Measurements from ENCODE around the gene SMIM35. TPM values are rescaled to one million over a fixed set of nuclear protein-coding genes. Genes with fewer than 3 reads are reported as not detected.
A peak's percentile ranks its signal among the peaks of the same experiment; 100 is the strongest.

The SMIM35 gene
- total RNA-seq, 2 experiments from 2014 or later = 2.2 to 2.4 TPM

DNA sequence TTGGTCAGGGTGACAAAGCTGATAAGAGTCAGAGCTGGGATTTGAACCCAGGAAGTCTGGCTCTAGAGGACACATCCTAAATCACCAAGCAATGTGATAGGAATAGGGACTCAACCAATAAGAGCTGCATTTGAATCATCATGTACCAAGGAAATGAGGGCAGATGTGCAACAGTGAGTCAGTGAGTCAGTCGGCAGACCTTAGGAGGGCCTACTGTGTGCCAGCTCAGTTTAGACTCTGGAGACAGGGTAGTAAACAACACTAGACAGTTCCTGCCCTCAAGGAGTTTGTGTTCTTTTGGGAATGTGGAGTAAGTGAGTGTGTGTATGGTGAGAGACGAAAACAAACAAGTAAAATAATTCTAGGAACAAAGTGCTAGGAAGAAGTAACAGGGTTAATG, 89.4 kb downstream of the SMIM35 start:
- CTCF ChIA-PET = interaction anchor here (0.9 to 14.8 kb wide), 10 partner anchors 10 to 190 kb away, joined by 3 to 168 read pairs (median 8); partner anchors contain the start of gene IL10RA
- POLR2A ChIA-PET = interaction anchor here (1.0 to 9.4 kb wide), 10 partner anchors 10 to 174 kb away, joined by 3 to 225 read pairs (median 12); partner anchors contain the start of gene IL10RA
- DNase-seq (no peak), ATAC-seq (no peak)
- Mint-ChIP-seq H3K36me3 (ENCODE audit: low read depth) (peaks cover 93% of the 10 kb centered on the region), H3K27me3 (ENCODE audit: low read depth) (no peaks in the 10 kb centered on the region), H3K4me1 (ENCODE audit: low read depth) (peaks cover 99% of the 10 kb centered on the region), H3K9me3 (ENCODE audit: insufficient read depth) (no peaks in the 10 kb centered on the region), H3K4me3 (no peak overlapping the region), H3K27ac (peak overlapping the region; percentile 98)

DNA sequence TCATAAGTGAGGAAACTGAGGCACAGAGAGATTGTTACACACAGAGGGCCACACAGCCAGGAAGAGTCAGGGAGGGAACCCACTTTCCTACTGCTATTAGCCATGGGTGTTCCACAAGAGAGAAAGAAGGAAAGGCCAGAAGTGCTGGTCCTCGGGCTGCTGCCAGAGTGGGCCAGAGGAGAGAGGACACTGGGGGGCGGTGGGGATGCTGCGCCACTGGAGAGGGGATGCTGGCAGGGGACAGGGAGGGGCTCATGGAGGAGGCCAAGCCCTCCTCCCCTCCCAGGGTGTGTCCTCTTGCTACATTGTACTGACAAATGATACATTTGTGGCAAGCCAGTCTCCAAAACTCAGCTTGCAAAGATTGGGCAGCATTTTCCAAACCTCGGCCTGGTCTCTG, 90.7 kb downstream of the SMIM35 start:
- no peak for DNase-seq
- ATAC-seq = no peak
- ChIA-PET CTCF (interaction anchor here (1.2 to 14.8 kb wide), 8 partner anchors 9 to 152 kb away, joined by 3 to 168 read pairs (median 10); partner anchors contain the start of gene IL10RA), POLR2A (interaction anchor here (0.7 to 9.4 kb wide), 13 partner anchors 8 to 173 kb away, joined by 3 to 225 read pairs (median 8); partner anchors contain the start of gene IL10RA)
- peaks cover 95% of the 10 kb centered on the region for H3K36me3 Mint-ChIP-seq (ENCODE audit: low read depth)
- no peaks in the 10 kb centered on the region for H3K27me3 Mint-ChIP-seq (ENCODE audit: low read depth)
- peaks cover 97% of the 10 kb centered on the region for H3K4me1 Mint-ChIP-seq (ENCODE audit: low read depth)
- H3K27ac Mint-ChIP-seq = peak overlapping the region; percentile 31
- H3K4me3 Mint-ChIP-seq = no peak overlapping the region
- no peaks in the 10 kb centered on the region for H3K9me3 Mint-ChIP-seq (ENCODE audit: insufficient read depth)

DNA sequence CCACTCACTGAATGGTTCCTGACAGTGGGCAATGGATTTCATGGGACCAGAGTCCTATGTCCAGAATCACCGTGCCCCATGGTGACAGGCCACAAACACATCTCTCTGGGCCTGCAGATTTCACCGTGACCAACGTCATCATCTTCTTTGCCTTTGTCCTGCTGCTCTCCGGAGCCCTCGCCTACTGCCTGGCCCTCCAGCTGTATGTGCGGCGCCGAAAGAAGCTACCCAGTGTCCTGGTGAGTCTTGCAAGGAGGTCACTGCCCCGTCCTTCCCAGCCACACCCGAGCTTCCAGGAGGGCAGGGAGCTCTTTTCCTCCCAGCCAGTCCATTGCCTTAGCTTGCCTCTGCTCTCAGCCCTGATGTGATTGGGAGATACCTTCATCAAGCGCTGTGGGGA, 91.3 kb downstream of the SMIM35 start:
- Mint-ChIP-seq H3K4me3 (no peak overlapping the region), H3K27me3 (ENCODE audit: low read depth) (no peaks in the 10 kb centered on the region), H3K9me3 (ENCODE audit: insufficient read depth) (no peaks in the 10 kb centered on the region), H3K27ac (peak overlapping the region; percentile 53), H3K36me3 (ENCODE audit: low read depth) (peaks cover 96% of the 10 kb centered on the region), H3K4me1 (ENCODE audit: low read depth) (peaks cover 97% of the 10 kb centered on the region)
- ChIA-PET POLR2A (interaction anchor here (0.7 to 9.4 kb wide), 11 partner anchors 8 to 172 kb away, joined by 3 to 225 read pairs (median 4); partner anchors contain the start of gene IL10RA), CTCF (interaction anchor here (0.8 to 14.8 kb wide), 8 partner anchors 8 to 188 kb away, joined by 3 to 168 read pairs (median 4); partner anchors contain the start of gene IL10RA)
- DNase-seq = no peak
- no peak for ATAC-seq

DNA sequence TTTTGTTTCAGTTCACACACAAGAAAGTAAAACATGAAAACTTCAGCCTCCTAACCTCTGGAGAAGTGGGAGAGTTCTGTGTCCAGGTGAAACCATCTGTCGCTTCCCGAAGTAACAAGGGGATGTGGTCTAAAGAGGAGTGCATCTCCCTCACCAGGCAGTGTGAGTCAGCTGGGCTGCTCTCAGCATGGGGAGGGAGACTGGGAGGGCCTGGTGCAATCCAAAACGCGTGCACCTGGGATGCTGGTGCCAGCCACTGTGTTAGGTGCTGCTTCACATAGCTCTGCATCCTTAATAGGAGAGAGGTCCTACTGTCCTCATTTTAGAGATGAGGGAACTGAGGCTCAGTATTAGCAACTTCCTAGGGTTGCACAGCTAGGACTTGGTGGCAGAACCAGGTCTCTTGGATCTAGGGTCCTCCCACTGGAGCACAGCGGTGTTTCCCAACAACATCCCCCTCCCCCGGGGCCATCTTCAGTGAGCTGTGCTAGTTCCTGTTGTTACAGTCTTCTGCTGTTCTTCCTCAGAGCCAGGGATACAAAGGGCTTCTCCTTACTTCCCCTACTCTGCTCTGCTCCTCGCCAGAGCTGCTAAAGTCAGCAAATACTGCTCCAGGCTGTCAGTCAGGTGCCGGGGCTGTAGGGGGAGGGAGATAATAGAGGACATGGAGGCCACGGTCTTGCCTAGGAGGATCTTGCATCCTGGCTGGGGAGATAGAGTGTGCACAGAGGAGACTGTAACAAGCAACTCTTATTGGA, 92.6 kb downstream of the SMIM35 start:
- DNase-seq (no peak), ATAC-seq (no peak)
- Mint-ChIP-seq H3K36me3 (ENCODE audit: low read depth) (peaks cover 96% of the 10 kb centered on the region), H3K27ac (peak overlapping the region; percentile 53), H3K4me3 (peak overlapping the region; percentile 69), H3K4me1 (ENCODE audit: low read depth) (peaks cover 97% of the 10 kb centered on the region), H3K9me3 (ENCODE audit: insufficient read depth) (no peaks in the 10 kb centered on the region), H3K27me3 (ENCODE audit: low read depth) (no peaks in the 10 kb centered on the region)
- POLR2A ChIA-PET = interaction anchor here (0.5 to 9.4 kb wide), 10 partner anchors 6 to 171 kb away, joined by 3 to 225 read pairs (median 4); partner anchors contain the start of gene IL10RA
- CTCF ChIA-PET = interaction anchor here (0.7 to 14.8 kb wide), 8 partner anchors 7 to 187 kb away, joined by 3 to 168 read pairs (median 4); partner anchors contain the start of gene IL10RA

DNA sequence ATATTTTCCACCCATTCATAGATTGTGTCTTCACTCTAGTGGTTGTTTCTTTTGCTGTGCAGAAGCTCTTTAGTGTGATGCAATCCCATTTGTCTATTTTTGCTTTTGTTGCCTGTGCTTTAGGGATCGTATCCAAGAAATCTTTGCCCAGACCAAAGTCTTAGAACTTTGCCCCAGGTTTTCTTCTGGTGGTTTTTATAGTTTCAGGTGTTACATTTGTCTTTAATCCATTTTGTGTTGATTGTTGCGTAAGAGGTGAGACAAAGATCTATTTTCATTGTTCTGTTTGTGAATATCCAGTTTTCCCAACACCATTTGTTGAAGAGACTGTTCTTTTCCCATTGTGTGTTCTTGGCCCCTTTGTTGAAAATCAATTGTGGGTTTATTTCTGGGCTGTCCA, 94.1 kb downstream of the SMIM35 start:
- Mint-ChIP-seq H3K4me3 (peak overlapping the region; percentile 69), H3K9me3 (ENCODE audit: insufficient read depth) (no peaks in the 10 kb centered on the region), H3K27ac (peak overlapping the region; percentile 78), H3K4me1 (ENCODE audit: low read depth) (peaks cover 92% of the 10 kb centered on the region), H3K27me3 (ENCODE audit: low read depth) (no peaks in the 10 kb centered on the region), H3K36me3 (ENCODE audit: low read depth) (peaks cover 97% of the 10 kb centered on the region)
- ATAC-seq (no peak), DNase-seq (no peak)
- ChIA-PET POLR2A (interaction anchor here (1.0 to 3.8 kb wide), 4 partner anchors 9 to 169 kb away, joined by 3 to 24 read pairs (median 8); no protein-coding TSS in a partner anchor), CTCF (interaction anchor here (1.0 to 2.2 kb wide), 2 partner anchors 42 to 60 kb away, joined by 4 to 10 read pairs; no protein-coding TSS in a partner anchor)

DNA sequence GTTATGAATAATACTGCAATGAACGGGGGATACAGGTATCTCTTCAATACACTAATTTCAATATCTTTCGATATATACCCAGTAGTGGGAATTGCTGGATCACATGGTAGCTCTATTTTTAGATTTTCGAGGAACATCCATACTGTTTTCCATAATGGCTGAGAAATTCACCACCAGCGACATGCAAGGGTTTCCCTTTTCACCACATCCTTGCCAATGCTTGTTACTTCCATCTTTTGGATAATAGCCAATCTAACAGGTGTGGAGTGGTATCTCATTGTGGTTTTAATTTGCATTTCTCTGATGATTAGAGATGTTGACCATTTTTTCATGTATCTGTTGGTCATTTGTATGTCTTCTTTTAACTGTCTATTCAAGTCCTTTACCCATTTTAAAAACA, 94.6 kb downstream of the SMIM35 start:
- Mint-ChIP-seq H3K9me3 (ENCODE audit: insufficient read depth) (no peaks in the 10 kb centered on the region), H3K27me3 (ENCODE audit: low read depth) (no peaks in the 10 kb centered on the region), H3K4me3 (peak overlapping the region; percentile 69), H3K36me3 (ENCODE audit: low read depth) (peaks cover 97% of the 10 kb centered on the region), H3K27ac (peak overlapping the region; percentile 78), H3K4me1 (ENCODE audit: low read depth) (peaks cover 89% of the 10 kb centered on the region)
- DNase-seq (no peak), ATAC-seq (no peak)
- CTCF ChIA-PET = interaction anchor here (2.2 kb wide), 1 partner anchor 61 kb away, joined by 10 read pairs; no protein-coding TSS in a partner anchor
- POLR2A ChIA-PET = interaction anchor here (1.0 to 2.7 kb wide), 4 partner anchors 9 to 168 kb away, joined by 3 to 12 read pairs (median 3); no protein-coding TSS in a partner anchor

DNA sequence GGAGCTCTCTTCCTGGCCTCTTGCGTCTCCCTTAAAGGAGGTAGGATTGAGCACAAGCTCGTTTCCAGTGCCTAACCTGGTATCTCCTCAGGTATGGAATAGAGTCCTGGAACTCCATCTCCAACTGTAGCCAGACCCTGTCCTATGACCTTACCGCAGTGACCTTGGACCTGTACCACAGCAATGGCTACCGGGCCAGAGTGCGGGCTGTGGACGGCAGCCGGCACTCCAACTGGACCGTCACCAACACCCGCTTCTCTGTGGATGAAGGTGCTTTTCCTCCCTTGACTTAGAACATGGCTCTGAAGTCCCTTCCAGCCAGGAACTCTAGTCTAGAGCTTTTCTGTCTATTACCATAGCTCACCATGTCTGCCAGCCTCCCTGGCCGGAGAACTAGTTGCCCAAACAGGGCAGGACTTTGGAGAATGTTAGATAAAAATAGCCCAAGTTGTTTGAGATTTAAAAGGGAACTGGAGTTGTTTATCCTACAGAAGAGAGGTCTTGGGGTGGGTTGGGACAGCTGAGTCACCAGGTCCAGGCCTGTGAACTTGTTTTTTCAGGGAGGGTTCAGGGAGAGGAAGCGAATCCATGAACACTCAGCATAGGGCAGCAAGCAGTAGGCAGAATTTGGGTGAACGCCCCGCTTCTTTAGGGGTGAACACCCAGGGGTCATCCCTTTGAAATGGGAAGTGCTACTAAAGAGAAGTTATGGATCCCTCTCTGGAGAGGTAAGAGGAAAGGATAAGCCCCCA, 97.2 kb downstream of the SMIM35 start:
- H3K27ac Mint-ChIP-seq = peak overlapping the region; percentile 79
- POLR2A ChIA-PET = interaction anchor here (0.8 to 7.5 kb wide), 8 partner anchors 9 to 182 kb away, joined by 3 to 225 read pairs (median 28); no protein-coding TSS in a partner anchor
- DNase-seq = no peak
- no peak for ATAC-seq
- peaks cover 77% of the 10 kb centered on the region for H3K4me1 Mint-ChIP-seq (ENCODE audit: low read depth)
- peaks cover 88% of the 10 kb centered on the region for H3K36me3 Mint-ChIP-seq (ENCODE audit: low read depth)
- CTCF ChIA-PET = interaction anchor here (1.2 to 6.4 kb wide), 7 partner anchors 10 to 173 kb away, joined by 3 to 98 read pairs (median 55); no protein-coding TSS in a partner anchor
- H3K4me3 Mint-ChIP-seq = peak overlapping the region; percentile 96
- H3K9me3 Mint-ChIP-seq (ENCODE audit: insufficient read depth) = no peaks in the 10 kb centered on the region
- no peaks in the 10 kb centered on the region for H3K27me3 Mint-ChIP-seq (ENCODE audit: low read depth)

DNA sequence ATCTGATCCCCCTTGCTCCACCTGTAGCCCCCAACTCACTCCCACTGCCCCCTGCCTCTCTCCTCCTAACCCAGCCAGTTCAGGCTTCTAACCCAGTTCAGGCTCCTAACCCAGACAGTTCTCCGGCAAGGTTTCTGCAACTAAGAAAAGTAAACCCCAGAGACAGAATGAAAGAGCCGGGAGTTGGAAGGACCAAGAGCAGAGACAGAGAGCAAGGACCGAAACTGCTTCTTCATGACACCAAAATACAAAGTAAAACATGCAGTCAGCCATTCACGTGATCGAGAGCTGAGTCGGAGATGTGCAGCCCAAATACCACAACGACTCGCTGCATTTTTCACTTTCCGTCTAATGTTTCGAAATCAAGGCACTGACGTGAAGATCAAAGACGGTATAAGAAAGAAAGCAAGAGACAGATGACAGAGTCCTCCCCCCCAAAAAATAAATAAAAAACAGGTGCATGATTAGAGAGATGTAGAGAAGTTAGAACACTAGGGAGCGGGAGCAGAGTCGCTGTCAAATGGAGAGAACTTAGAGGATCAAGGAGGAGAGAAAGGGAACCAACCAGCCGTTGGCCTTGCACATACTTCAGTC, 99.7 kb downstream of the SMIM35 start:
- peak overlapping the region; percentile 97 for H3K27ac Mint-ChIP-seq
- H3K9me3 Mint-ChIP-seq (ENCODE audit: insufficient read depth) = no peaks in the 10 kb centered on the region
- H3K4me1 Mint-ChIP-seq (ENCODE audit: low read depth) = peaks cover 73% of the 10 kb centered on the region
- ATAC-seq (peak; percentile 31), DNase-seq (peak; percentile 82)
- H3K27me3 Mint-ChIP-seq (ENCODE audit: low read depth) = no peaks in the 10 kb centered on the region
- peaks cover 76% of the 10 kb centered on the region for H3K36me3 Mint-ChIP-seq (ENCODE audit: low read depth)
- ChIA-PET POLR2A (interaction anchor here (0.5 to 7.5 kb wide), 19 partner anchors 10 to 859 kb away, joined by 3 to 225 read pairs (median 9); no protein-coding TSS in a partner anchor), CTCF (interaction anchor here (1.0 to 6.4 kb wide), 19 partner anchors 9 to 179 kb away, joined by 3 to 98 read pairs (median 6); no protein-coding TSS in a partner anchor)
- H3K4me3 Mint-ChIP-seq = peak overlapping the region; percentile 96

DNA sequence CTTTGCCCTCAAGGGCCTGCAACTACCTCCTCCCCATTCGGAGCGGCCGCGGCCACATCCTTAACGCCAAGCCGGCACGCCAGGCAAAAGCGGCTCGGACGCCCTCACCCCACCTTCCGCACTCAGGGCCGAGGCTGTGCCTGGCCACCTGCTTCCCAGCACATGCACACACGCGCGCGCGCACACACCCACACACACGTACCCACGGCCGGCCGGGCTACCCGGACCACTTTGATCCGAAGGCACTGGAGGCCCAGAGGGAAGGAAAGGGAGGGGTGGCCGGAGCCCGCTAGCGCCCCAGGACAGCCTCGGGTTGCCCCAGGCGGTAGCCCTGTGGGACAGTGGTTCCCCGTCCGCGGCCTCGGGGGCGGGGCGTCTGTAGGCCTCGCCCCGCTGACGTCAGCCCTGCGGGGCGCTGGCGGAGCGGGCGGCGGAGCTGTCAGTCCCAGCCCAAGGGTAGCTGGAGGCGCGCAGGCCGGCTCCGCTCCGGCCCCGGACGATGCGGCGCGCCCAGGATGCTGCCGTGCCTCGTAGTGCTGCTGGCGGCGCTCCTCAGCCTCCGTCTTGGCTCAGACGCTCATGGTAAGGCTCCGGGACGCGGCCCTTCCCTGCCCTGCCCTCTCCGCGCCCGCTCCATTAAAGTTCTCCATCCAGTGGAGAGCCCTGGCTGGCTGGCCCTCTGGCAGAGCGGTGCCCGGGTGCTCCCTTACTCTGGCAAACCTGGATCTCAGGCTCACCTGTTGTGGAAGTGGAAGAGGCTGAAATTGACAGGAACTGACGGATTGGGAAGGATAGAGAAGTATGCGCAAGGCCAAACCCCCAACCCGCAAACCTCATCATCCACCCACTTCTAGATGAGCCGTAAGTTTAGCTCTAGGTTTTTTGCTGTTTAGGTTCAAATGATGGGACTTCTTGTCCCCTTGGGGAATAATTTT, 100.5 kb downstream of the SMIM35 start, which contains the start of gene IL10RA:
TSS of gene IL10RA (plus strand) at position 442 of the 935 bp plus-strand sequence. CDS start at position 516, 74 bp downstream.
- ATAC-seq = peak; percentile 89
- POLR2A ChIA-PET = interaction anchor here (0.5 to 7.5 kb wide), 21 partner anchors 9 to 860 kb away, joined by 3 to 225 read pairs (median 8); no protein-coding TSS in a partner anchor

More for the DNA sequence above, 100.5 kb downstream of the SMIM35 start, which contains the start of gene IL10RA:
- peak within 1 kb of the TSS; percentile 96 for H3K4me3 Mint-ChIP-seq
- peaks cover 70% of the 10 kb centered on the region for H3K4me1 Mint-ChIP-seq (ENCODE audit: low read depth)
- peak within 1 kb of the TSS; percentile 97 for H3K27ac Mint-ChIP-seq
- no peaks in the 10 kb centered on the region for H3K27me3 Mint-ChIP-seq (ENCODE audit: low read depth)
- DNase-seq = peak; percentile 88
- no peaks in the 10 kb centered on the region for H3K9me3 Mint-ChIP-seq (ENCODE audit: insufficient read depth)
- H3K36me3 Mint-ChIP-seq (ENCODE audit: low read depth) = peaks cover 72% of the 10 kb centered on the region
- CTCF ChIA-PET = interaction anchor here (1.0 to 6.4 kb wide), 17 partner anchors 9 to 178 kb away, joined by 3 to 98 read pairs (median 10); no protein-coding TSS in a partner anchor

All from activated CD8-positive, alpha-beta T cell treated with anti-CD3 and anti-CD28 coated beads, Interleukin-2, amount 10 ng/mL, durations not matched to agents 7 days and 5 days (primary cell).